Esophagus squamous epithelium (tissue), 4 donors: ENCODE measurements around the gene FUBP1.

Source experiments
- CTCF ChIP-seq, 6 experiments: fragments of 450-650 bp in 4 of 6; fragments of 200-600 bp in 2 of 6; sonication (generic) in 2 of 6; IDR thresholded peaks; one replicate each; pipeline ENCODE4 v1.5.1; 2016 to 2019; ENCODE audit warnings: antibody characterized with exemption in 6 of 6, mild to moderate bottlenecking in 4 of 6, moderate library complexity in 4 of 6
- POLR2A ChIP-seq, 4 donors: fragments of 450-650 bp; IDR thresholded peaks; one replicate each; pipeline ENCODE4 v1.6.1; 2017; ENCODE audit warnings: antibody characterized with exemption in 4 of 4, mild to moderate bottlenecking in 4 of 4, moderate library complexity in 3 of 4

DNA sequence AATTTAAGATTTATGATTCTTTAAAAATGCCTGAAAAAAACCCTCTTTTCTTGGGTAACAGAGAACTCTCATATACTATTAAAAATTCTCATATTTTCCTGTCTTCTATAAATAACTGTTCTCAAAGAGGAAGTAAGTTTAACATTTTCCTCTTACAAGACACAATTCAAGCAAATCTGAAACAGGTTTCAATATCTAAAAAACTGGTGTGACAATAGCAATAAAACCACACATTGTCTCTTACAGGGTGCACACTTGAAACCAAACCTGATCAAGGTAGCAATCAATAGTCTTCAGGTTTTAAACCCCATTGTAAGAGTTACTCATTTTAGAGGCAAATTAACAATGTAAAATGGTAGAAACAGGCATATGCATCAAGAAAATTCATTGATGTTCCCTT, 28.0 kb downstream of the FUBP1 start:
- TF ChIP-seq CTCF (IDR thresholded peaks at IDR 0.05) (no peak), POLR2A (IDR thresholded peaks at IDR 0.05) (no peak)
